AG09319 (cell line): ENCODE measurements around the gene EXOC3L4.
"Not testable (repeated sequence)": the region's sequence is repeated elsewhere in the genome, so short reads cannot be mapped to it uniquely, and the experiment has no call there.

Experiments used
- DNase-seq: peaks from one replicate; pipeline ENCODE4 v3.0.0-alpha.2; 2010; ENCODE audit warnings: low read depth; ENCODE audit errors: extremely low read depth
- CTCF ChIP-seq: IDR thresholded peaks from 2 replicates; pipeline ENCODE4 v1.5.1; 2011; ENCODE audit warnings: low read depth, mild to moderate bottlenecking, inconsistent platforms, low read length, moderate library complexity

EXOC3L4 gene

GRCh38 chr14:103116636-103117035 lies 22.1 kb downstream of the EXOC3L4 start:
- TF ChIP-seq CTCF, result no peak
- DNase-seq, result no peak

GRCh38 chr14:103117499-103117898 lies 23.0 kb downstream of the EXOC3L4 start:
- DNase-seq, result not testable (repeated sequence)

GRCh38 chr14:103118018-103118662 lies 23.6 kb downstream of the EXOC3L4 start:
- no peak for DNase-seq

GRCh38 chr14:103118663-103119404 lies 24.3 kb downstream of the EXOC3L4 start:
- TF ChIP-seq CTCF, result no peak
- no peak for DNase-seq

More at GRCh38 chr14:103118018-103118662, 23.6 kb downstream of the EXOC3L4 start:
- TF ChIP-seq CTCF, result no peak

- DNase-seq, result not testable (repeated sequence)
These were observed 25.0 kb downstream of the EXOC3L4 start for GRCh38 chr14:103119527-103119926.

- TF ChIP-seq CTCF, result no peak
- no peak for DNase-seq
These were observed 26.8 kb downstream of the EXOC3L4 start for GRCh38 chr14:103121121-103121845.

- DNase-seq, result no peak
- TF ChIP-seq CTCF, result no peak
These were observed 27.5 kb downstream of the EXOC3L4 start for GRCh38 chr14:103121846-103122584.

GRCh38 chr14:103122585-103122946 lies 28.0 kb downstream of the EXOC3L4 start:
- DNase-seq, result no peak
- TF ChIP-seq CTCF, result no peak
